HepG2 (cell line): ENCODE measurements around the gene LIPT1. TPM values are rescaled to one million over a fixed set of nuclear protein-coding genes. Genes with fewer than 3 reads are reported as not detected.
A peak's percentile ranks its signal among the peaks of the same experiment; 100 is the strongest.

Source experiments
- AKNA ChIP-seq: sonication (generic); formaldehyde crosslinking; IDR thresholded peaks from 2 replicates; pipeline ENCODE4 v1.4.0; 2020; ENCODE audit warnings: missing genetic modification reagents, borderline replicate concordance
- CEBPZ ChIP-seq: IDR thresholded peaks from 2 replicates; pipeline ENCODE4 v1.6.1; 2012; ENCODE audit warnings: low read length, improper control_type of control experiment
- LRRFIP1 ChIP-seq: sonication (generic); formaldehyde crosslinking; conservative IDR thresholded peaks from 2 replicates; pipeline ENCODE4 v1.4.0; 2020; ENCODE audit warnings: missing genetic modification reagents
- MYC ChIP-seq: sonication (generic); formaldehyde crosslinking; IDR thresholded peaks from 2 replicates; pipeline ENCODE4 v1.9.0; 2021; ENCODE audit warnings: missing genetic modification reagents, borderline replicate concordance
- NFYC ChIP-seq: IDR thresholded peaks from 2 replicates; pipeline ENCODE4 v1.6.1; 2016; ENCODE audit warnings: missing genetic modification reagents, missing compliant biosample characterization
- TOPORS ChIP-seq: sonication (generic); formaldehyde crosslinking; IDR thresholded peaks from 2 replicates; pipeline ENCODE4 v1.8.0; 2023; ENCODE audit warnings: mild to moderate bottlenecking, missing genetic modification reagents
- ZNF142 ChIP-seq: sonication (generic); formaldehyde crosslinking; IDR thresholded peaks from 2 replicates; pipeline ENCODE4 v1.4.0; 2020; ENCODE audit warnings: missing genetic modification reagents
- ZSCAN25 ChIP-seq: sonication (generic); formaldehyde crosslinking; IDR thresholded peaks from 2 replicates; pipeline ENCODE4 v1.8.0; 2022; ENCODE audit warnings: mild to moderate bottlenecking, missing genetic modification reagents
- polyA plus RNA-seq, 8 experiments: library from polyadenylated mRNA; depleted of rRNA in 3 of 8; stranded (reverse) in 7 of 8; unstranded in 1 of 8; fragments of >200 nt; fragmentation: Illumina TruSeq in 4 of 8; extraction: Trizol in 4 of 8; gene quantifications; 2 replicates each; pipeline versions ENCODE4 v1.2.1 to v1.2.3, GENCODE V29; 2011 to 2016; ENCODE audit warnings: low read depth in 4 of 8, missing spikeins in 1 of 8, mixed read lengths in 1 of 8; ENCODE audit not compliant: insufficient read depth in 1 of 8
- total RNA-seq, 5 experiments: library from RNA; depleted of rRNA; stranded (reverse); fragments of >200 nt; fragmentation: Illumina TruSeq; extraction: Trizol; gene quantifications; 2 replicates each; pipeline ENCODE4 v1.2.3, GENCODE V29; 2016; ENCODE audit warnings: low read depth in 1 of 5

The LIPT1 gene
- total and polyA plus RNA-seq, 2 of the 13 experiments (the other 11 are each of a cell fraction or from before 2014, with no cell fraction given), result 8.0 to 9.6 TPM

- TF ChIP-seq MYC (CRISPR knock-in tag) (peak; percentile 90), CEBPZ (no peak), NFYC (CRISPR knock-in tag) (peak; percentile 60; the same call in 1 of the 2 replicates), LRRFIP1 (no peak), AKNA (CRISPR knock-in tag) (no peak), ZSCAN25 (CRISPR knock-in tag) (peak; percentile 88), ZNF142 (CRISPR knock-in tag) (peak; percentile 88), TOPORS (CRISPR knock-in tag) (peak; percentile 80)
Measured at GRCh38 chr2:99180755-99181623, 26.2 kb downstream of the LIPT1 start, which contains the start of the genes MITD1 and MRPL30 (continued).
